ENCODE results near the gene FAM24B.

DNA sequence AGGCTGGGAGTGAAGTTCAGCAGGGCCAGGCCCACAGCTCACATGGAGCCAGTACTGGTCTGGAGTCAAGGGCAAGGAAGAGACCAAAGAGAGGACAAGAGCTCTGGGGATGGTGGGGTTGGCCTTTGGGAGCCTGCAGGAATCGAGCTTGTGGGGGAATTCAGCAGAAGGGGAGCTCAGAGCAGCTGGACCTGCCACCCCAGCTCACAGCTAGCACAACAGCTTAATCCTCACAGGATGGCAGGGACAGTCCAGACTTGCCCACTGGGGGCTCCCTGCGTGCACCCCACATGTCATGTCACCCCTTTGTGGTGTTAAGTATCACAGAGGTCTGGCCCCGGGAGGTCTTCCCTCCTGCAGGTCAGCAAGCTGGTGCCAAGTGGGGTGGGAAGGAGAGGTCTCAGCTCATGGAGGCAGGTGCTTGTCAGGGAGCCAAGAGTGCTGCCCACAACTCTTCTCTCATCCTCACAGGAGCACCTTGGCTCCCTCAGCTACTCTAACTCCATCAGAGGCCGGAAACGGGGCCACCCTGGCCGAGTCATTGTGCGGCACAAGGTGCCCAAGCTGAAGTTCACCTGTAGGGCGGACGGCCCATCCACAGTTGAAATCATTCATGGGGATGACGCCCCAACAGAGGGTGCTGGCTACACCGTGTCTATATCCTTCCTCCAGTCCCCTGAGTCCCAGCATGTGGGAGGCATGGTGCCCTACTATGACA lies 56.2 kb downstream of the FAM24B start:
- TF ChIP-seq, protein P1, sequence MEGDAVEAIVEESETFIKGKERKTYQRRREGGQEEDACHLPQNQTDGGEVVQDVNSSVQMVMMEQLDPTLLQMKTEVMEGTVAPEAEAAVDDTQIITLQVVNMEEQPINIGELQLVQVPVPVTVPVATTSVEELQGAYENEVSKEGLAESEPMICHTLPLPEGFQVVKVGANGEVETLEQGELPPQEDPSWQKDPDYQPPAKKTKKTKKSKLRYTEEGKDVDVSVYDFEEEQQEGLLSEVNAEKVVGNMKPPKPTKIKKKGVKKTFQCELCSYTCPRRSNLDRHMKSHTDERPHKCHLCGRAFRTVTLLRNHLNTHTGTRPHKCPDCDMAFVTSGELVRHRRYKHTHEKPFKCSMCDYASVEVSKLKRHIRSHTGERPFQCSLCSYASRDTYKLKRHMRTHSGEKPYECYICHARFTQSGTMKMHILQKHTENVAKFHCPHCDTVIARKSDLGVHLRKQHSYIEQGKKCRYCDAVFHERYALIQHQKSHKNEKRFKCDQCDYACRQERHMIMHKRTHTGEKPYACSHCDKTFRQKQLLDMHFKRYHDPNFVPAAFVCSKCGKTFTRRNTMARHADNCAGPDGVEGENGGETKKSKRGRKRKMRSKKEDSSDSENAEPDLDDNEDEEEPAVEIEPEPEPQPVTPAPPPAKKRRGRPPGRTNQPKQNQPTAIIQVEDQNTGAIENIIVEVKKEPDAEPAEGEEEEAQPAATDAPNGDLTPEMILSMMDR (IDR thresholded peaks at IDR 0.05) = no peak
- no peak for TF ChIP-seq POLR2A (IDR thresholded peaks at IDR 0.05)

All from right lobe of liver (tissue), 4 donors.